Activated gamma-delta T cell (primary cell): Measurements from ENCODE around the gene PTGER2.

Experiments used
- DNase-seq: peaks from one replicate; lab custom pipeline; 2025; lab: John Stamatoyannopoulos, UW

The PTGER2 gene

GRCh38 chr14:52305014-52305413 lies 9.1 kb upstream of the PTGER2 start:
- DNase-seq, result no peak

GRCh38 chr14:52307376-52307775 lies 6.7 kb upstream of the PTGER2 start:
- DNase-seq, result no peak

- no peak for DNase-seq
Measured at GRCh38 chr14:52307905-52308304, 6.2 kb upstream of the PTGER2 start.

GRCh38 chr14:52310541-52310940 lies 3.6 kb upstream of the PTGER2 start:
- DNase-seq, result no peak

GRCh38 chr14:52312931-52313355 lies 1.2 kb upstream of the PTGER2 start:
- no peak for DNase-seq

- DNase-seq, result no peak
Measured at GRCh38 chr14:52313462-52313861, 650 bp upstream of the PTGER2 start.

GRCh38 chr14:52314595-52315354 lies 663 bp downstream of the PTGER2 start:
- peak; percentile 25 for DNase-seq

GRCh38 chr14:52315355-52315718 lies 1.2 kb downstream of the PTGER2 start:
- no peak for DNase-seq

GRCh38 chr14:52318062-52318461 lies 4.0 kb downstream of the PTGER2 start:
- no peak for DNase-seq

GRCh38 chr14:52318826-52319645 lies 4.9 kb downstream of the PTGER2 start:
- no peak for DNase-seq

- DNase-seq, result no peak
Measured at GRCh38 chr14:52319919-52320318, 5.8 kb downstream of the PTGER2 start.

- DNase-seq, result no peak
Measured at GRCh38 chr14:52325126-52325525, 11.0 kb downstream of the PTGER2 start.

GRCh38 chr14:52325630-52326029 lies 11.5 kb downstream of the PTGER2 start:
- no peak for DNase-seq

- no peak for DNase-seq
Measured at GRCh38 chr14:52327374-52328226, 13.5 kb downstream of the PTGER2 start.

- no peak for DNase-seq
Measured at GRCh38 chr14:52328276-52328675, 14.2 kb downstream of the PTGER2 start.

GRCh38 chr14:52329678-52330369 lies 15.7 kb downstream of the PTGER2 start:
- no peak for DNase-seq

GRCh38 chr14:52332269-52332668 lies 18.2 kb downstream of the PTGER2 start:
- no peak for DNase-seq

- DNase-seq, result no peak
Measured at GRCh38 chr14:52333108-52333507, 19.0 kb downstream of the PTGER2 start.

- no peak for DNase-seq
Measured at GRCh38 chr14:52333823-52334657, 19.9 kb downstream of the PTGER2 start.

- DNase-seq, result no peak
Measured at GRCh38 chr14:52336241-52336640, 22.1 kb downstream of the PTGER2 start.
